ENCODE results near the gene MOXD1.

Gene MOXD1

GRCh38 chr6:132400555-132400882 lies 756 bp downstream of the MOXD1 start:
- no peak for DNase-seq (ENCODE audit: insufficient read length, low spot score)
- FAIRE-seq: peak; percentile 37

GRCh38 chr6:132399376-132400074 lies 1.8 kb downstream of the MOXD1 start:
- no peak for FAIRE-seq
- no peak for DNase-seq (ENCODE audit: insufficient read length, low spot score)

GRCh38 chr6:132395015-132395597 lies 6.2 kb downstream of the MOXD1 start:
- FAIRE-seq: no peak
- no peak for DNase-seq (ENCODE audit: insufficient read length, low spot score)

GRCh38 chr6:132392792-132393191 lies 8.5 kb downstream of the MOXD1 start:
- DNase-seq (ENCODE audit: insufficient read length, low spot score) (no peak), FAIRE-seq (peak; percentile 64)

- DNase-seq (ENCODE audit: insufficient read length, low spot score) (no peak), FAIRE-seq (no peak)
Measured at GRCh38 chr6:132392270-132392646, 9.0 kb downstream of the MOXD1 start.

- DNase-seq (ENCODE audit: insufficient read length, low spot score) (no peak), FAIRE-seq (peak; percentile 11)
Measured at GRCh38 chr6:132391391-132392269, 9.6 kb downstream of the MOXD1 start.

GRCh38 chr6:132390451-132390850 lies 10.8 kb downstream of the MOXD1 start:
- FAIRE-seq: no peak
- DNase-seq (ENCODE audit: insufficient read length, low spot score): no peak

GRCh38 chr6:132390017-132390416 lies 11.3 kb downstream of the MOXD1 start:
- DNase-seq (ENCODE audit: insufficient read length, low spot score) (no peak), FAIRE-seq (no peak)

- FAIRE-seq (no peak), DNase-seq (ENCODE audit: insufficient read length, low spot score) (no peak)
Measured at GRCh38 chr6:132388291-132388690, 13.0 kb downstream of the MOXD1 start.

GRCh38 chr6:132382630-132383175 lies 18.6 kb downstream of the MOXD1 start:
- DNase-seq (ENCODE audit: insufficient read length, low spot score) (no peak), FAIRE-seq (no peak)

GRCh38 chr6:132381381-132381780 lies 19.9 kb downstream of the MOXD1 start:
- no peak for DNase-seq (ENCODE audit: insufficient read length, low spot score)
- FAIRE-seq: no peak

- FAIRE-seq (no peak), DNase-seq (ENCODE audit: insufficient read length, low spot score) (no peak)
Measured at GRCh38 chr6:132380358-132381029, 20.8 kb downstream of the MOXD1 start.

- DNase-seq (ENCODE audit: insufficient read length, low spot score): no peak
- FAIRE-seq: no peak
Measured at GRCh38 chr6:132369526-132369925, 31.7 kb downstream of the MOXD1 start.

GRCh38 chr6:132368916-132369481 lies 32.3 kb downstream of the MOXD1 start:
- DNase-seq (ENCODE audit: insufficient read length, low spot score): no peak
- no peak for FAIRE-seq

GRCh38 chr6:132365281-132365907 lies 35.9 kb downstream of the MOXD1 start:
- DNase-seq (ENCODE audit: insufficient read length, low spot score) (peak; percentile 17), FAIRE-seq (peak; percentile 96)

GRCh38 chr6:132364306-132365074 lies 36.8 kb downstream of the MOXD1 start:
- no peak for FAIRE-seq
- DNase-seq (ENCODE audit: insufficient read length, low spot score): no peak

GRCh38 chr6:132362442-132363185 lies 38.7 kb downstream of the MOXD1 start:
- no peak for DNase-seq (ENCODE audit: insufficient read length, low spot score)
- FAIRE-seq: no peak

- DNase-seq (ENCODE audit: insufficient read length, low spot score) (no peak), FAIRE-seq (no peak)
Measured at GRCh38 chr6:132361101-132361500, 40.2 kb downstream of the MOXD1 start.

- no peak for FAIRE-seq
Measured at GRCh38 chr6:132359886-132360285, 41.4 kb downstream of the MOXD1 start.

More at GRCh38 chr6:132359886-132360285, 41.4 kb downstream of the MOXD1 start:
- no peak for DNase-seq (ENCODE audit: insufficient read length, low spot score)

Measured in GM19239 (cell line).